HG02885 (cell line): ENCODE results near the gene EVL.
A peak's percentile ranks its signal among the peaks of the same experiment; 100 is the strongest.

Source experiments
- ATAC-seq: cut with Tn5 transposase; IDR thresholded peaks from one replicate; pipeline ENCODE4 v1.9.1; 2021; ENCODE audit warnings: mild to moderate bottlenecking; ENCODE audit not compliant: unreplicated experiment, poor library complexity

Gene EVL

GRCh38 chr14:100188392-100189030 lies 123.3 kb downstream of the EVL start:
- no peak for ATAC-seq

DNA sequence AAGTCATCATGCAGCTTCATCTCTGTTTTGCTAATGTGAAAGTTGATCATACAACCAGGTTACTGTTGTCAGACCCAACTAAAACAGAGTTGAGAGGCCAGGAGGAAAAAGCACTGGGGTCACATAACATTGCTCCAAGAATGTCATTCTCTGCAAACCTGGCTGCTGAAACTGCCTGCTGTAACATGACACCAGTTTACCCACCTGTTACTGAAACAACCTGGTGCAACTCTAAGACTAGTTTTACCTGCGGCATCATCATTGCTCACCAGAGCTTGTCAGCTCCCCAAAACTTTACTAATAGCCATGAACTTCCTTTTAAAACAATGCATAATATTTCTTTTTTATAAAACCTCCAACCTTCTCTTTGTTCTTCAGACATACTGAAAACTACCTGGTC lies 124.9 kb downstream of the EVL start:
- ATAC-seq: no peak

DNA sequence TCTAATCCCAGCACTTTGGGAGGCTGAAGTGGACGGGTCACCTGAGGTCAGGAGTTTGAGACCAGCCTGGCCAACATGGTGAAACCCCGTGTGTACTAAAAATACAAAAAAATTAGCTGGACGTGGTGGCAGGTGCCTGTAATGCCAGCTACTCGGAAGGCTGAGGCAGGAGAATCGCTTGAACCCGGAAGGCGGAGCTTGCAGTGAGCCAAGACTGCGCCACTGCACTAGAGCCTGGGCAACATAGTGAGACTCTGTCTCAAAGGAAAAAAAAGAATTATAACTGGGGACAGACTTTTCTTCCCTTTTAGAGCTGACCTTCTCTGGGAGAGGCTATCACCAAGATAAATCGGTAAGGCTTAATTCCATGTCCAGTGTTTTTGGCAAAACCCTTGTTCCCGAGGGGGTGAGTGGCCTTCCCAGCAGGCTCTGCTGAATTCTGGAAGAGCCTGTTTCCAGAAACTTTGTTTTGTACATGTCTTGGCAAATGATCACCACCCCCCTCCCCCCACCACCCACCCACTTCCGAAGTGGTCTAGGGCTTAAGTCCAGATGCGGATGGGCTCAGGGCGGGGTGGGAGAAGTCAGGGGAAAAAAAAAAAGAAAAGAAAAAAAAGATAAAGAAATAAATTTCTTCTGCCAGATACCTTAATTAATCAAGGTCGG lies 126.5 kb downstream of the EVL start:
- no peak for ATAC-seq

- no peak for ATAC-seq
Observed at GRCh38 chr14:100192250-100192671, 127.0 kb downstream of the EVL start.

- peak; percentile 99 for ATAC-seq
Observed at GRCh38 chr14:100192672-100193416, 127.6 kb downstream of the EVL start.
